ENCODE results near the gene CYSRT1.

CYSRT1 gene

DNA sequence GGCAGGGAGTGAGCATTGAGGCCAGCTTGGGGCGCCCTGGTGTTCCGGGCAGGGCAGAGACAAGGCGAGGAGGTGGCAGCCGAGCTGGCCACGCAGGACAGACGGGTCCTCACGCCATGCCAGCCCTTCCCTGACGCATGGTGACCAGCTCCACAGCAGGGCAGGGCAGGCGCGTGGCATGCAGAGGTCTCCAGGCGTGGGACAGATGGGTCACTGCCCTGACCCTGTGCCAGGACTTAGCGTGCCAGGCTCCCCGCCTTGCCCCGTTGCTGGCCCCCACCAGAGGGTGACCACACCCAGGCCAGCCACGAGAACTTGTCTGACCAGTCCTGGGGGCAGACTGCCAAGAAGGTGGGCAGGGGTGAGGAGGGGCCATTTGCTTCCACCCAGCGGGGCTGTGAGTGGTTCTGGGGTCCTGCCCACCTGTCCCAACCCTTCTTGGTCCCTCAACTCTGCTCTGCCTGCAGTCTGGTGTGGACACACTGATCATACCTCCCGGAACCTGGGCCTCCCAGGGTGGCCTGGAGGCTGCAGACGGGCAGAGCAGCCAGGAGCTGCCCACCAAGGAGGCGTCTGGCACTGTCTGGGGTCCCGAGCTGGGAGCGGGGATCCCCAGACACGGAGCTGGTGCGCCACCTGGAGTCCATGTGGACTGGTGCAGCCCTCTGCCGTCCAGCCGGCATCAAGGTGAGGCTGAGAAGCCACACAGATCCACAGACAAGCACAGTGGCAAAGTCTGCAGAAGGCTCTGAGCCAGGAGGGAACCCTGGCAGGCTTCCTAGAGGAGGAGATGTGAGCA lies 2.3 kb downstream of the CYSRT1 start, which contains the start of gene RNF224:
Gene RNF224 (plus strand): TSS at position 449 of the 799 bp plus-strand sequence. CDS start 834 bp downstream, outside the sequence.
- peak; percentile 79 for DNase-seq

DNA sequence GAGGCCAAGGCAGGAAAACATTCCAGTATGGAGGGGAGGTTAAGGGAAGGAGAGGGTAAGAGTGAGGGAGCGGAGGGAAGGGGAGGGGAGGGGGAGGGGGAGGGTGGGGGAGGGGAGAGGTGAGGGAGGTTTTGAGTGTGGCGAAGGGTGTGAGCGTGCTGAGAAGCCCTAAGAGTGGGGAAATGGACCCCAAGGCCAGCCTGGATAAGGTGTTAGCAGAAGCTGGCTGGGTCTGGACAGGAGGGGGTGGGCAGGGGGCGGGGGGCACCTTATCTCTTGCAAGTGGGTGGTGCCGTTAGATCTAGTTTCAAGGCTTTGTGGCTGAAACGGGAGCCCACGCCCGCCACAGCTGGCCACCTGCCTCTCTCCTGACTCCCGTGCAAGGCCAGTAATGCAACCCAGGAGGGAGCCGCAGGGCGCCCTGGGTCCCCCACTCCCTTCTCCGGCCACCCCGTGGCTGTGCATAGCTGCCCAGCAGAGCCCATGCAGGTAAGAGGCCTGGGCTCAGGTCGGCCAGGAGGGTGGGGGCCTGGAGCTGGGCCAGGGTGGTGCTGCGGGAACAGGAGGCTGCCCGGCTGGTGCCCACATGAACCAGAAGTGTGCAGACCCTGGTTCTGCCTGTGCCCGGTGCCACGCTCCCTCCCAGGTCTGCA lies 3.0 kb downstream of the CYSRT1 start:
- no peak for DNase-seq

DNA sequence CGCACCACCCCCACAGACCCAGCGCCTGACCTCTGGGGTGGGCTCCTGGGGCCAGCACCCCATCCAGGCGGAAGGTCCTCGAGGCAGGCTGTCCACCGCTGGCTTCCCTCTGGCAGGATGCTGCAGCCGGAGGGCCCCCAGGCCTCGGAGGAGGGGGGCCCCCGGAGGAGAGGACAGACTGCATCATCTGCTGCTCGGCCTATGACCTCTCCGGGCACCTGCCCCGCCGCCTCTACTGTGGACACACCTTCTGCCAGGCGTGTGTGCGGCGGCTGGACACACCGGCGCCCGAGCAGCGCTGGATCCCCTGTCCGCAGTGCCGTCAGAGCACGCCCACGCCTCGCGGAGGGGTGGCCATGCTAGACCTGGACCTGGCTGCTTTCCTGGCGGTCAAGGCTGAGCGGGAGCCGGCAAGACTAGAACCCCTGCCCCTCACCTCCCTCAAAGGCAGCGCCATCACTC lies 3.6 kb downstream of the CYSRT1 start:
- DNase-seq: no peak

DNA sequence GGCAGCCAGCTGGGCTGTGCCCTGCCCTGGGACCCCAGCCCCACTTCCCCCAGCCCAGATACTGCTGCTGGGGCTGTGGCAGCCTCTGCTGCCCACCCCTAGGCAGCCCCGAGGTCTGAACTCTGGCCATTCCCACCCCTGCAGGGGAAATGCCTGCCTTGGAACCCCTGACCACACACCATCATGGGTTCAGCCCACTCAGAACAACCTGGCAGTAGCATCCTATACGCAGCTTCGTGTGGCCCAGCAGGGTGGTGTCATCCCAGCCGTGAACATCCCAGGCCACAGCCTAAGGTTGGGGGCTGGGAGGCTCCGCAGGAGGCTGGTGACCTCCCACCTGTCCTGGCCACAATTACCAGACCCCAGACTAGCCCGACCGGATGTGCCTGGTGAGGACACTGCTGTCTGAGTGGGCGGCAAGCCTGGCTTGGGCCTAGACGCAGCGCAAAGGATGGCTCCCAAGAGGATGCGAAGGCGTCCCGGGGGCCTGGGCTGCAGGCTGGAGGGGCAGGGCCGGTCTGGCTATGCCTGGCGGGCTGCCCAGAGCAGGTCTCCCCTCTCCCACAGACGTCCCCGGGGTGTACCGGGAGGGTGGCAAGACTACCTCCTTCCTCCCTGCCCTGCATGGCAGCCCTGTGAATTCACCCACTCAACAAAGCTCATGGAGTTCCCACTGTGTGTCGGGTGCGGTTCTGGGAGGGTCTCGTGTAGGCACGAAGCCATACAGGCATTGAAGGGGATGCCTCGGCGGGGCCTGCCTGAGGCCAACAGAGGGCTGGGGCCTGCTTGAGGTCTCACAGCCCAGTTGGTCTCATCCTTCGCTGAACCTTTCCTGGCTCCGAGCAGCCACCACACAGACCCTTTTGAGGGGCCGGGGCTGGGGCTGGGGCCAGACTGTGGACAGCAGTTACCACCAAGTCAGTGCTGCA lies 4.3 kb downstream of the CYSRT1 start:
- no peak for DNase-seq

DNA sequence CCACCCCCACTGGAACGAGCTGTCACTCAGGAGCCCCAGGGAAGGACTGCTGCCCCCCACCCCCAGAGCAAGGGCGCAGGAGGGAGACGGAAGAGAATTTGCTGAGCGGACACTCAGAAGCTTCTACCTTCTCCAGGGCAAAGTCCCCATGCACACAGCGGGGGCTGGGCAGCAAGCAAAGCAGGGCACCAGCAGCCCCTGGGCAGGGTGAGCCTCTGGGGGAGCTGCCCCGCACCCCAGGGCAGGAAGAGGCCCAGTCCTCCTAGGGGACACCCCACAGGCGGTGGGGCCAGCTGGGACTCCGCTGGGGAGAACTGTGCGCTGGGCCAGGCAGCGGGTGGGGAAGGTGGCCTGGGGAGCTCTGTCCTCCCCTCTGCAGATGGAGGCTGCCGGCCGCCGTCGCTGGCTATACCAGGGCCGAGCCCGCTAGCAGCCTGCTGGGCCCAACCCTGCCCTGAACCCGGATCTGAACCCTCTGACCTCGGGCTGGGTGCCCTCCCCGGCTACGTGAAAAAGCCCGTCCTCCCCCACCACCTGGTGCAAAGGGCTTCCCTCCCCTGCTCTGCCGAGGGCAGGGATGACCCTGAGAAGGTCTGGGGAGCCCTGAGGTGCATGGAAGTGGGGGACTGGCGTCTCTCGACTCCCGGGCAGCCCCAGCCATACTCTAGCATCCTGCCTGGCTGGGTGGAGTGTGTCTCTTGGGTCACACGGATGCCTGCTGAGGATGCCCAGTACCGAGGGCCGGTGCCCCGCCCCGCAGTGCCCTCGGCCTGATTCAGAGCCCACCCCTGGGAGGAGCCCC lies 5.1 kb downstream of the CYSRT1 start:
- DNase-seq: no peak

DNA sequence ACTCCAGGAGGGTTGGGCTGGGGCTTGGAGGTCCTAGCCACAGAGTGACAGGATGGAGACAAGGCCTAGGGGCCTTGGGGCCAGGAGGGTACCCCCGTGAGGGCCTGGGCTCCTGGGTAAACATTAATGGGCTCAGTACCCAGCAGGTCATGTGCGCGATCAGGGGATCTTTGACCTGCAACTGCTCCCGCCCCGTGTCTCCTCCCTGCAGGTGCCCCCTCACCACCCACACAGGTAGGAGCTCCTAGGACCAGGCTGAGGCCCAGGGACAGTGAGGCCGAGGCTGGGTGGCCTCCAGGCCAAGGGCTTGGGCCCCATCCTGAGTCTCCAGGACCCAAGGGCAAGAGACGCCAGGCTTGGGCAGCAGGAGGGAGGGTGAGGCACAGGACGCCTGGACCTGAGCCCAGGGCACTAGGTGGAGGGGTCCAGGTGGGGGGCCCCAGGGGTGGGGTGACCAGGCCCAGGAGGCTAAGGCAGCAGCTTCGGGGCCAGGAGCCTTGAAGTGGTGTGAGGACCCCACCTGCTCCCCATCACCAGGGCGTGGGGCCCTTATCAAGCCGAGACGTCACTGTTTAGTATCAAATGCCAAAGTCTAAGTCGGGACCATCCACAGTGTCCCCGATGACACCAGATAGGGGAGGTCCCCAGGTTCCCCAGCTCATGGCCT lies 5.9 kb downstream of the CYSRT1 start, which contains the start of gene SLC34A3:
Gene SLC34A3 (plus strand): TSS at position 197 of the 667 bp plus-strand sequence. CDS start 802 bp downstream, outside the sequence.
- DNase-seq: no peak

DNA sequence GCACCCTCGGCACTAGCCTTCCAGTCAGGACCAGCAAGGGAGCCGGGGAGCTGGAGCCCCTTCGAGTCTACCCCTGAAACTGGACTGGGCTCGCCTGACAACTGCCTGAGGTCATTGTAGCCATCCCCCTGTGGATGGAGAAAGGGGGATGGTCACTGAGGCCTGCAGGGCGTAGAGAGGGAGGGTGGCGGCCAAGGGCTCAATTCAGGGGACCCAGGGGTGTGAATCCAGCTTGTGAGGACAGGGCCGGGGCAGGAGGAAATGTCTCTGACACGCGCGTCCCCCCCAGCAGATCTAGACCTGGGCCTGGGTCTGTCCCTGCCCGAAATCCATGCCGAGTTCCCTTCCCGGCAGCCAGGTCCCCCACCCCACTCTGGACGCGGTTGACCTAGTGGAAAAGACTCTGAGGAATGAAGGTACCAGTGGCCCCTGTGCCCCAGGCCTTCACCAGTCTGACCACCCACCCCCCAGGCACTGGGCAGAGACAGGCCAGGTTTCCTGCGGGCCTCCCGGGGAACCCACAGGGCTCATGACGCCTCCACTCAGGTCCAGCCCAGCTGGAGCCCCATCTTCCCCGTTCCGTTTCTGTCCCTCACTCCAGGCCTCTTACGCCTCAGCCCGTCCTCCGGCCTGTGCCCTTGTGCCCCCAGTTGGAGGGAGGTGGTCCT lies 6.5 kb downstream of the CYSRT1 start:
- DNase-seq: no peak

DNA sequence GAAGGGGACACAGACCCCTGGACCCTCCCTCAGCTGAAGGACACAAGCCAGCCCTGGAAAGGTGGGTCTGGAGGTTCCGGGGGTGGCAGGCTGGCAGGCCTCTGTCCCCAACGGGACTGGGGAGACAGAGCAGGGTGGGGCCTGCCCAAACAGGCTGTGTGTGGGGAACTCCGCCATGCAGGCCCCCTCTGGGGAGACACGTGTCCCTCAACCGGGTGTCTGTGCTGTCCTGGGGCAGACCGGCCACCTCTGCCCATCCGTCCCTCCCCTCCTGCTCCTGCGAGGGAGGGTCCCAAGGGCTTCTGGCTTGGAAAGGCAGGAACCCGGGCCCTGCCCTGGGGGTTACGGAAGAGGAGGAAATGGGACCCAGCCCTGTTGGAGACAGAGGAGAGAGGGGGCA lies 7.1 kb downstream of the CYSRT1 start:
- DNase-seq: no peak

DNA sequence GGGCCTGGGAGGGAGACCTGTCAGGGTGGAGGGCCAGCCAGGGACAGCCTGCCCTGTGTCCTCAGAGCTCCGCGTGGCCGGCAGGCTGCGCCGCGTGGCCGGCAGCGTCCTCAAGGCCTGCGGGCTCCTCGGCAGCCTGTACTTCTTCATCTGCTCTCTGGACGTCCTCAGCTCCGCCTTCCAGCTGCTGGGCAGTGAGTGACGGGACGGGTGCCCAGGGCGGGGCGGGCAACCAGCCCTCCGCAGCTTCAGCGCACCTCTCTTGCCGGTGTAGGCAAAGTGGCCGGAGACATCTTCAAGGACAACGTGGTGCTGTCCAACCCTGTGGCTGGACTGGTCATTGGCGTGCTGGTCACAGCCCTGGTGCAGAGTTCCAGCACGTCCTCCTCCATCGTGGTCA lies 7.5 kb downstream of the CYSRT1 start:
- DNase-seq: no peak

DNA sequence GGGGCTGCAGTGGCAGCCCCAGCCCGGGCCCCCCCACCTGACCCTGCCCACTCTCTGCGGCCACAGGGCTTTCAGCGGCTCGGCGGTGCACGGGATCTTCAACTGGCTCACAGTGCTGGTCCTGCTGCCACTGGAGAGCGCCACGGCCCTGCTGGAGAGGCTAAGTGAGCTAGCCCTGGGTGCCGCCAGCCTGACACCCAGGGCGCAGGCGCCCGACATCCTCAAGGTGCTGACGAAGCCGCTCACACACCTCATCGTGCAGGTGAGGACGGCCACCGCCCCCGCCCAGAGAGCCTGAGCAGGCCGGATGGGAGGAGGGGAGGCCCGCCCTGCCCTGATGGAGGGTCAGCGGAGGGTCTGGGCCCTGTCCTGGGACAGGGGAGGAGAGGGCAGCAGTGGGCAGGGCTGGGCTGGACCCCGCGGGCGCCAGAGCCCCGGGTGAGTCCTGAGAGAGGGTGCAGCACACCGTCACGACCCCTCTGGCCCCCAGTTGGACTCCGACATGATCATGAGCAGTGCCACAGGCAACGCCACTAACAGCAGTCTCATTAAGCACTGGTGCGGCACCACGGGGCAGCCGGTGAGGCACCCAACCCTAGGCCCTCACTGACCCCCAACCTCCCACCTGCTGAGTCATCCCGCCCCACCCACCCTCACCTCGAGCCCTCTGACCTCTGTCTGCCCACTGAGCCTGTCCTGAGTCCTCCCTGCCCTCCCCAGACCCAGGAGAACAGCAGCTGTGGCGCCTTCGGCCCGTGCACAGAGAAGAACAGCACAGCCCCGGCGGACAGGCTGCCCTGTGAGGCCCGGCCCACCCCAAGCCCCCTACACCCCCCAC lies 8.4 kb downstream of the CYSRT1 start:
- no peak for DNase-seq

DNA sequence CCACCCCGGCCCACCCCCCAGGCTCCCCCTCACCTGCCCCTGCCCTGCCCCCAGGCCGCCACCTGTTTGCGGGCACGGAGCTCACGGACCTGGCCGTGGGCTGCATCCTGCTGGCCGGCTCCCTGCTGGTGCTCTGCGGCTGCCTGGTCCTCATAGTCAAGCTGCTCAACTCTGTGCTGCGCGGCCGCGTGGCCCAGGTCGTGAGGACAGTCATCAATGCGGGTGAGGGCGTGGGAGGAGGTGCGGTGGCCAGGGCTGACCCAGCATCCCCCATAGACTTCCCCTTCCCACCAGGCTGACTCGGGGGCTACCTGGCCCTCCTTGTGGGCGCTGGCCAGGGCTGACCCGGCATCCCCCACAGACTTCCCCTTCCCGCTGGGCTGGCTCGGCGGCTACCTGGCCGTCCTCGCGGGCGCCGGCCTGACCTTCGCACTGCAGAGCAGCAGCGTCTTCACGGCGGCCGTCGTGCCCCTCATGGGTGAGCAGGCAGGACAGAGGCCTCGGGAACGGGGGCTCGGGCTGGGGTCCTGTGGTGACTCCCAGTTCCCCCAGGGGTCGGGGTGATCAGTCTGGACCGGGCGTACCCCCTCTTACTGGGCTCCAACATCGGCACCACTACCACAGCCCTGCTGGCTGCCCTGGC lies 9.2 kb downstream of the CYSRT1 start:
- DNase-seq: no peak

DNA sequence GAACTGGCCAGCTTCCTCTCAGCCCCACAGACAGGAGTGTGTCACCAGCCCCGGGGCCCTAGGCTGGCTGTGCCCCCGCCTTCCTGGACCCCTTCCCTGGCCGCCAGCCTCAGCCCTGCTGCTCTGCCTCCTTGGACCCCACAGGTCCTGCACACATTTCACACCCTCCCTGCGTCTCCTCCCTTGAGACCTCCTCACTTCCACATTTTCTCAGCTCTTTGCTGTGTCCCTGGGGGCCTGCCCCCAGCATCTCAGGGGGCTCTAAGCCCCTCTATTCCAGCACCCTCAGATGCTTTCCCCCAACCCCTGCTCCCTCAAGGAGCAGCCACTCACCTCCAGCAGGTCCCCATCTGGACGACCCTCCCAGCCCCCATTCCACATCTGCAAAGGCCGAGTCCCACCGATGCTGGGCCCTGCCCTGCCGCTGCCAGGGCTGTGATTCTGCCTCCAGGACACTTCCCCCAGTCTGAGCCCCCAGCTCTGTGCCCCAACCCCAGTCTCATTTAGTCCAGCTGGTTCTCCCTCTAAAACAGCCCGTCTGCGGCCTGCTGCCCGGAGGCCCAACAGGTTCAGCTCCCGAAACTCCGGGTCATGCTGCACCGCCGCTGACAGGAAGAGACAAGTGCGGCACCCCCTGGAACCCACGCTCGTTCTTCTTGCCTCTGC lies 9.9 kb downstream of the CYSRT1 start:
- no peak for DNase-seq

DNA sequence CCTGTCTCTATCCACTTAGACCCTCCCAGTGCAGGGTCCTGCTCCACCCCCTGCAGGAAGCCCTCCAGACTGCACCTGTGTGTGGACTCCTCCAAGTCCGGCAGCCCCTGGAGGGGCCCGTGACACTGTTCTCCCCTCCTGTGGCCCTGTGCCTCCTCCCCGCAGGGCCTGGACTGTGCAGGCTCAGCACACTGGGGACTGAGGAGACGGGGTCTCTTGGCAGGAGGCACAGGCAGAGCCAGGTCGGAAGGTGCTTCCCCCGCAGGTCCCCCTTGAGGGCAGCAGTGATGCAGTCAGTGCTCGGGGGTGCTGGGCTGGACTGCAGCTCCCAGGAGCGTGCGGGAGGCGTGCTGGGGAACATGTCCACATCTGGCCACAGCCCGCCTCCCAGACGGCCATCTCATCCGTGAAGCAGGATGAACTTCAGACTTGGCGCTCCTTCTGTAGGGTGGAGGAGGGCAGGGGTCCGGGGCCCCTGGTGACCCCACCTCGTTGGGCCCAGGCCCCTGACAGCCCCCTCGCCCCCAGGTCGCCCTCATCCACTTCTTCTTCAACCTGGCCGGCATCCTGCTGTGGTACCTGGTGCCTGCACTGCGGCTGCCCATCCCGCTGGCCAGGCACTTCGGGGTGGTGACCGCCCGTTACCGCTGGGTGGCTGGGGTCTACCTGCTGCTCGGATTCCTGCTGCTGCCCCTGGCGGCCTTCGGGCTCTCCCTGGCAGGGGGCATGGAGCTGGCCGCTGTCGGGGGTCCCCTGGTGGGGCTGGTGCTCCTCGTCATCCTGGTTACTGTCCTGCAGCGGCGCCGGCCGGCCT lies 10.7 kb downstream of the CYSRT1 start:
- DNase-seq: no peak

DNA sequence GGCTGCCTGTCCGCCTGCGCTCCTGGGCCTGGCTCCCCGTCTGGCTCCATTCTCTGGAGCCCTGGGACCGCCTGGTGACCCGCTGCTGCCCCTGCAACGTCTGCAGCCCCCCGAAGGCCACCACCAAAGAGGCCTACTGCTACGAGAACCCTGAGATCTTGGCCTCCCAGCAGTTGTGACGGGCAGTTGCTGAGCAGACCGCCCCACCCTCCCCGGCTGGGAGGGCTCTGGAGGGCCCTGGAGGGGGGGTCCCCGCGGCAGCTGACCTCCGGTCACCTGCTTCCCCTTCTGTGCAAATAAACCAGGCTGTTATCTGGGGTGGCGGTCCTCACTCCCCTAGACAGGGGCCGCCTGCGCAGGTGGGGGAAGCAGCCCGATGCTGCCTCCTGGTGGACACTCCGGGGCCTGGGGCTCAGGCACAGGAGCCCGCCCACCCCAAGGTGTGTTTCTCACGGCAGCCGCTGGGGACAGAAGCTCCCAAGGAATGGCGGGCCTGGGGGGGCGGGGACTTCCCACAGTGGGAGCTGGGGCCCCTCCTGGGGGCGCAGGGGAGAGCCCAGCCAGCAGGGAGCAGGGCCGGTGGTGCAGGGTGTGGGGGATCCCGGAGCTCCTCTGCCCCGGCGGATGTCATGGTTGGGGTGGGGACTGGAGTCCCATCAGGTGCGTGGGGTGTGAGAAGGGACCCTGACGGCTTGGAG lies 11.4 kb downstream of the CYSRT1 start:
- peak; percentile 90 for DNase-seq

DNA sequence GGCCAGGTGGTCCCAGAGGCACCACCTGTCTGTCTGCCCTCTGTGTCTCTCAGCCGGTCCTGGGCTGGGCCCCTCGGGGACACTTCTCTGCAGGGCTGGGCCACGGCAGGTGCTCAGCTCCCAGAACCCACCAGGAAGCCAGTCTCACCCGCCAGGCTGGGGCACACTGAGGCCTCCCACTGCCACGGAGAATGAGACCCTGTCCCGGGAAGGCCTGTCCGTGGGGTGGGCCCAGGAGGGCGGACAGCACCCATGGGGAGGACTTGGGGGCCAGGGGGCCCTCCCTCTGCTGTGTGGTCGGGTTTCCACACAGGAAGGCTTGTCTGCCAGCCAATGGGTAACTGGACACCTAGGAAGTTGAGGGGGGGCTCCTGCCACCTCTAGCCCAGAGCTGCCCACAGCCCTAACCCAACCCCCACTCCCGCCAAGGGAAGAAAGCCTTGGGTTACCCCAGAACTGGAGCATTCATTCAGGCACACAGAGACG lies 12.0 kb downstream of the CYSRT1 start:
- peak; percentile 51 for DNase-seq

DNA sequence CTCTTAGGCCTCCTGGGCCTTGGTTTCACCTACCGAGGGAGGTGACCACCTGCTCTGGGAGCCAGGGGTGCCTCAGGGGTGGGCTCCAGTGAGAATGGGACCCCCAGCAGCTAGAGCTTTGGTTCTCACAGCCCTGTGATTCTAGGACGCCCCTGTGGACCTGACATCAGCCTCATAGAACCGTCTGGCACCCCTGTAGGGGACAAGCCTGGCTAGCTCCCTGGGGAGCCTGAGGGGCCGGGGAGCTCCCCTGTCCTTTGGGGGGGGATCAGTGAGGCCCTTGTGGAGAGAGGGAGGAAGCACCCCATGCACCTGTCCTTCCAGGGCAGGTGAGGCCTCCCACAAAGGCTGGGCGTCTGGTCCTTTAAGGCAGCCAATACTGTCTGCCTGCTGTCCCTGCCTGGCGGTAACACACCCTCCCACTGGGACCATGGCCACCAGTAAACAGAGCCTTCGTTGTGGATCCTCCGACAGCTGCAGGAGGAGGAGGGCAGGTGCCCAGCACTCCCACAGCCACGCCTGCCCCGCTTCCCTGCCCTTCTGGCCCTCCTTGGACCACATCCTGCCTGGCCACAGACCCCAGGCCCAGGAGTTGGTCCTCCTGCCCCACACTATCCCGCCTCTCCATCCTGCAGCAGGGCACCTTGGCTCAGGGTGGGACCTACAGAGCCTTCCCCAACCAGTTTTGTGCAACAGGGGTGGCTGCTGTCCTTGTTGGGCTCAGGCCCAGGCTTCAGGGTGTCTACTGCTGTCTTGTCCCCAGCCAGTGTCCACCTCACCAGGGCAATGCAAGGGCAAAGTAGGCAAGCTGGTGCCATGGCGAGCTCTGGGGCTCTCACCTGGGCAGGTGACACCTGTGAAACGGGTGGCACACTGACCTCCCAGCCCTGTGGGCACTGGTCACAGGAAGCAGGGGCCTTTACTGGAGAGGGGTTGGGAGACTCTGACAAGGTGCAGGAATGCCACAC lies 13.1 kb downstream of the CYSRT1 start:
- peak; percentile 75 for DNase-seq
